ENCODE measurements around the gene SLC25A10.

The SLC25A10 gene

DNA sequence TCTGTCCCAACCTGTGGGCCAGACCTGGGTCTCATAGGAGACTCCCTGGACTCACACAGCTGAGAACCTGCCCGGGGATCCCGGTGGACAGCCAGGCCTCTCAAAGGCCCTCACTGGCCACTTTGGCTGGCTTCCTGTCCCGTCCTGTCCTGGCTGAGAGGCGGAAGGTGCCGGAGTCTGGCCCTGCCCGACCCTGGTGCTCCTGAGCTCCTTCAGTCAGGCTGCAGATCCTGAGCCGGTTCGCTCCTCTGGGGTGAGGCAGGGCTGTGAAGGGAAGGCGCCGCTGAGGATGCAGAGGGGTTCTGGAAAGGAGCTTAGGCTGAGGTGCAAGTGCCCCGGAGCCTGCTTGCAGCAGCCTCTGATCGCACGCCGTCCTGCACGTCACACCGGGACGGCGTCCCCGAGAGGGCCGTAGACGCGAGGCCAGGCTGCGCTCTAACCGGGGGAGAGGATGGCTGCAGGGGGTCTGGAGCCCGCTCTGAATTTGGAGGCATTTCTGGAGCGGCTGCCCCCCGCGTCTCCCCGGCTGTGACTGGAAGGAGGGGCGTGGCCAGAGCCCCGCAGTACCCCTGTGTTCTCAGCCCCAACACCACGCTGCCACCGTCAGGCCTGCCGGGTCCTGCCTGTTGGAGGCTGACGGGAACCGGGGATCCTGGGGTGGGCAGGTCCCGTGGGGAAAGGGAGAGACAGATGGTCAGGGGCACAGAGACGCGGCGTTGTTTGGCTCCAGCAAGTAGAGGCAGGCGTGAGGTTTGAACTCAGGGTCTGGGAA is 24.1 kb upstream of the SLC25A10 start:
- DNase-seq: no peak

DNA sequence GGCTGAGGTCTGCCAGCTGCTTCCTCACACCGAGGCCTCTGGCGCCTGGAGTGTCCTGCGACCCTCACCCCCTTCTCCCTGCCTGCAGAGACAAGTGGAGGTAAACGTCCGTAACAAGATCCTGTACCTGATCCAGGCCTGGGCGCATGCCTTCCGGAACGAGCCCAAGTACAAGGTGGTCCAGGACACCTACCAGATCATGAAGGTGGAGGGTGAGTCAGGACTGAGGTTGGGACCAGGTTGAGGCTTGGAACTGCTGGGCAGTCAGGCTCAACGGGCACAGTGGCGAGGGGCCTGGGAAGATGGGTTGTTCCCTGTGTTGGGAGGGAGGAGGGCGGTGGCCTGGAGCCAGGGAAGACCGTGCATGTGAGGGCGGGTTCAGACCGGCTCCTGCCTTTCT is 23.5 kb upstream of the SLC25A10 start:
- DNase-seq: no peak

DNA sequence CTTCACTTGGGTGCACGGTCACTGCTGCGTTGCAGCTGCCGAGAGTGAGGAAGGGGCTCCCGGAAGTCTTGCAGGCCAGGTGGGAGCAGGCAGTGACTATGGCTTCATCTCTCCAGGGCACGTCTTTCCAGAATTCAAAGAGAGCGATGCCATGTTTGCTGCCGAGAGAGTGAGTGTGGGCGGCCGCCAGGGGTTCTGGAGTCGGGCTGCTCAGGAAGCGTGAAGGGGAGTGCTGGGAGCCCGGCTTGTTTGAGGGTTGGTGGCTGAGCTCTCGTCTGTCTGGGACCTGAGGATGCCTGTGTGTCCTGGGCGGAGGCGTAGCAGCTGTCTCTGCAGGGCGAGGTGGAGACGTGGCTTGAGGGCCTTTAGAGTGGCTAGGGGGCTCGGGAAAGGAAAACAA is 22.0 kb upstream of the SLC25A10 start:
- no peak for DNase-seq

DNA sequence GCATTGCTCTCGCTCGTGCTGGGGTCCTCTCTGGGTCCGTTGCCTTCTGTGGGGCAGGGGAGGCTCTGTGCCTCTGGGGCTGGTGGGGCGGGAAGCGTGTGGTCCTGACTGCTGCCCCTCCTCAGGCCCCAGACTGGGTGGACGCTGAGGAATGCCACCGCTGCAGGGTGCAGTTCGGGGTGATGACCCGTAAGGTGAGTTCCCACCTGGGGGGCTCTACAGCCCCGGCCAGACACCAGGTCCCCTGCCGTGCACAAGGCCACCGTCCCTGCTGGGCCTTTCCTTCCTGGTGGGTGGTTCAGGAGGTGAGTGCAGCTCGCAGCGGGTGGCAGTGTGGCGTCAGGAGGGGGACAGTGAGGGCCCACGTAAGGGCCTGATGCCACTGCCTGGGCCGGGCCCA is 21.5 kb upstream of the SLC25A10 start:
- DNase-seq: no peak

DNA sequence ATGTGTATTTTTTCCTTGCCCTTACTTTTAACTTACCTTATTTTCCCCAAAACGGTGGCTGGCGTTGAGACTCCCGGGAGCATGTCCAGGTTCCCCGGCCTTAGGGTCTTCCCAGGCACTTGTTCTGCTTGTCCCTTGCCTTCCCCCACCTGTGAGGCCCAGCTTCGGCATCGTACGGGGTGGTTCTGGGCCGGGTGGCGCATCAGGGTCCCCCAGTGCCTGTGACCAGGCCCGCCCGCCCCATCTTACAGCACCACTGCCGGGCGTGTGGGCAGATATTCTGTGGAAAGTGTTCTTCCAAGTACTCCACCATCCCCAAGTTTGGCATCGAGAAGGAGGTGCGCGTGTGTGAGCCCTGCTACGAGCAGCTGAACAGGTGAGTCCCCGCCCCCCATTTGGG is 20.9 kb upstream of the SLC25A10 start:
- no peak for DNase-seq

DNA sequence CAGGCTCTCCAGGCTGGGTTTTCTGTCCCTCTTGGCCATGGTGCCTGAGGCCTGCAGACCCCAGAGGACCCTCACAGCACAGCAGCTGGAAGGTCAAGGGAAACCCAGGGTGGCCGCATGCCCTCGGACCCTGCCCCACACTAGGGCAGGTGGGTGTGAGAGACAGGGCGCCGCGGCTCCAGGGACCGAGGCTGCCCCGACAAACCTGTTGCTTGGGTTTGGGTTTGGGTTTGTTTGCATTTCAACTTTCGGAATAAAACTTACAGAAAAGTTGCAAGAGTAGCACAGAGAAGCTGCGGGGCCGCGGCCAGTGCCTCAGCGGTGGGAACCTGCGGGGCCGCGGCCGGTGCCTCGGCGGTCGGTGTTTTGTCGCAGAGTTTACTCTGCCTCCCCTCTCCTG is 20.5 kb upstream of the SLC25A10 start:
- no peak for DNase-seq

DNA sequence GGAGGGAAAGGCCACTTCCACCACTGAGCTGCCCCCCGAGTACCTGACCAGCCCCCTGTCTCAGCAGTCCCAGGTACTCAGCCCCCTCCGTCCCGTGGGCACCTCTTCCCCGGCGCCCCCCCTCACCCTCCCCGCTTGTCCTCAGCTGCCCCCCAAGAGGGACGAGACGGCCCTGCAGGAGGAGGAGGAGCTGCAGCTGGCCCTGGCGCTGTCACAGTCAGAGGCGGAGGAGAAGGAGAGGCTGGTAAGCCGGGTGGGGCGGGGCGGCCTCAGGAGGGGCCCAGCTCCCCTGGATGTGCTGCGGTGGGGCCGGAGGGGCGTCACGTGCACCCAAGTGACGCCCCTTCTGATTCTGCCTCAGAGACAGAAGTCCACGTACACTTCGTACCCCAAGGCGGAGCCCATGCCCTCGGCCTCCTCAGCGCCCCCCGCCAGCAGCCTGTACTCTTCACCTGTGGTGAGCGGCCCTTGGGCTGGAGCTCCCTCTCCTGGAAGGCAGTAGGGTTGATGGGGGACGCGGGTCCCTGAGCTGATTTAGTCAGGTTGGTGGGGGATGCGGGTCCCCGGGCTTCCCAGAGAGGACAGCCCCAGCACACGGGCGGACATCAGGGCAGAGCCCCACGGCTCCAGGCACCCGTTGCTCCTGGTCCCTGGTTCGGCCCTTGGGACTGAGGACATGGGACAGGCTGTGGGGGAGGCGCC is 18.4 kb upstream of the SLC25A10 start:
- DNase-seq: no peak

DNA sequence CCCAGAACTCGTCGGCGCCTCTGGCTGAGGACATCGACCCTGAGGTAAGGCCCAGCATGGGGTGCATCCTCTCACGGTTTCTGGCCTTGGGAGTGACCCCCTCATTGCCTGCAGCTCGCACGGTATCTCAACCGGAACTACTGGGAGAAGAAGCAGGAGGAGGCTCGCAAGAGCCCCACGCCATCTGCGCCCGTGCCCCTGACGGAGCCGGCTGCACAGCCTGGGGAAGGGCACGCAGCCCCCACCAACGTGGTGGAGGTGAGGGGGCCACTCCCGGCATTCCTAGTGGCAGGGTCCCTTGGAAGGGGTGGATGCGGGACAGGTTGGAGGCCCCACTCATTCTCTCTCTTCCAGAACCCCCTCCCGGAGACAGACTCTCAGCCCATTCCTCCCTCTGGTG is 17.3 kb upstream of the SLC25A10 start:
- no peak for DNase-seq

DNA sequence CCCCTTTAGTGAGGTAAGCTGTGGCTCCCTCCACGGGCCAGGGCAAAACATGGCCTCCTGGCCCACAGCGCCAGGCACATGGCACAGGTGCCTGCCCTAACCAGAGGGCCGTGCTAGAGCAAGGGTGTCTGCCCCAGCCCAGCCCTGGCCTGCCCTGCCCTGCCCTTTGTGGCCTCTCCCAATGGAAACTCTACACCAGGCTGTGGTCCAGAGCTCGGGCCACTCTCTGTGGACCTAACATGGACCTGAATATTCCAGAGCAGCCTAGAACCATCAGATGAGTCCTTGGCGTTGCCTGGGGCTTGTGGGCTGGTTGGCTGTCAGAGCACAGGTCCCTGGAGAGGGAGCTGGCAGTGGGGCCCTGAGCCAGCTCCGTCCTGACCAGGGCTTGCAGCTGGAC is 16.9 kb upstream of the SLC25A10 start:
- no peak for DNase-seq

DNA sequence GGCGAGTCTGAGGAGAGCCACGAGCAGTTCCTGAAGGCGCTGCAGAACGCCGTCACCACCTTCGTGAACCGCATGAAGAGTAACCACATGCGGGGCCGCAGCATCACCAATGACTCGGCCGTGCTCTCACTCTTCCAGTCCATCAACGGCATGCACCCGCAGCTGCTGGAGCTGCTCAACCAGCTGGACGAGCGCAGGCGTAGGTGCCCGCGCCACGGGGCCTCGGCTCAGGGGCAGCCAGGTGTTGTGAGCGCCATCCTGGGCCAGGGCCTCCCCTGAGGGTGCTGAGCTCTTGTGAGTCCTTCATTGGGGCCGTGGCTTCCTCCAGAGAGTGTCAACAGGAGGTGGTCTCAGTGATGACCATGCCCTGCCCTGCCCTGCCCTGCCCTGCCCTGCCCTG is 16.3 kb upstream of the SLC25A10 start:
- DNase-seq: no peak

DNA sequence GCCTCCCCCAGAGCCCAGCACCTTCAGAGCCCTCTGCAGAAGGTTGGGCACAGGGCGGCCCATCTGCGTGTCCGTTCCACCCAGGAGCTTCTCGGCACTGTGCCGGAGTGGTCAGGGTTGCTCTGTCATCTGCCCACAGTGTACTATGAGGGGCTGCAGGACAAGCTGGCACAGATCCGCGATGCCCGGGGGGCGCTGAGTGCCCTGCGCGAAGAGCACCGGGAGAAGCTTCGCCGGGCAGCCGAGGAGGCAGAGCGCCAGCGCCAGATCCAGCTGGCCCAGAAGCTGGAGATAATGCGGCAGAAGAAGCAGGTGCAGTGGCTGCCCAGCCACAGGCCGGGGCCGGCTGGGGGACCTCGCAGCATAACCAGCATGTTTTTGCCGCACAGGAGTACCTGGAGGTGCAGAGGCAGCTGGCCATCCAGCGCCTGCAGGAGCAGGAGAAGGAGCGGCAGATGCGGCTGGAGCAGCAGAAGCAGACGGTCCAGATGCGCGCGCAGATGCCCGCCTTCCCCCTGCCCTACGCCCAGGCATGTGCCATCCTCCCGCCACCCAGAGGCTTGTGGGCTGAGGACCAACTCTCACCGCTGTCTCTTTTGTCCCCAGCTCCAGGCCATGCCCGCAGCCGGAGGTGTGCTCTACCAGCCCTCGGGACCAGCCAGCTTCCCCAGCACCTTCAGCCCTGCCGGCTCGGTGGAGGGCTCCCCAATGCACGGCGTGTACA is 15.7 kb upstream of the SLC25A10 start:
- DNase-seq: no peak

DNA sequence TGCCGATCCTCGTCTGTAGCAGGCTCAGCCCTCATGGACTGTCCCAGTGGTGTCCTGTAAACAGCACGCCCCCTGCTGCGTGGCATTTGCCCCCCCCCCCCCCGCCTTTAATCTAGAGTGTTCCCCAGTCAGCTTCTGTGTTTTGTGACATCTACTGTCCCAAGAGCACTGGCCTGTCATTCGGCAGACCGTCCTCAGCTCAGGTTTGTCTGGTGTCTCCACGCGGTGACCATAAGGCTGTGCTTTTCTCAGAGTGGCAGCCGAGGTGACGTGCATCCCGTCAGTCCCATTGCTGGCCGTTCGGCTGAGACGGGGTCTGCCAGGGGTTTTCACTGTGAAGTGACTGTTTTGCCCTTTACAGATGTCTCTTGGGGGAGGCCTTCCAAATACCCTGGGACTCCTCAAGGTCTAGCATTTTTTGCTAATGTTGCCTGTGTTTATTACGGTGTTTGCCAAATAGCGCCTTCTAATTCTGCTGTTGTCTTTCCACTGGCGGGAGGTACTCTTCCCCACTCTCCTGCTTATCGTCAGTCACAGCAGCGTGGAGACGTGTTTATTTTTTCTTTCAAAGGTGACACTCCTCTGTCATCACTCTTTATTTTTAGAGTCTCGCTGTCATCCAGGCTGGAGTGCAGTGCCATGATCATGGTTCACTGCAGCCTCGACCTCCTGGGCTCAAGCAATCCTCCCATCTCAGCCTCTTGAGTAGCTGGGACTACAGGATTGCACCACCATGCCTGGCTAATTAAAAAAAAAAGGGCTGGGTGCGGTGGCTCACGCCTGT is 14.6 kb upstream of the SLC25A10 start:
- DNase-seq: no peak

DNA sequence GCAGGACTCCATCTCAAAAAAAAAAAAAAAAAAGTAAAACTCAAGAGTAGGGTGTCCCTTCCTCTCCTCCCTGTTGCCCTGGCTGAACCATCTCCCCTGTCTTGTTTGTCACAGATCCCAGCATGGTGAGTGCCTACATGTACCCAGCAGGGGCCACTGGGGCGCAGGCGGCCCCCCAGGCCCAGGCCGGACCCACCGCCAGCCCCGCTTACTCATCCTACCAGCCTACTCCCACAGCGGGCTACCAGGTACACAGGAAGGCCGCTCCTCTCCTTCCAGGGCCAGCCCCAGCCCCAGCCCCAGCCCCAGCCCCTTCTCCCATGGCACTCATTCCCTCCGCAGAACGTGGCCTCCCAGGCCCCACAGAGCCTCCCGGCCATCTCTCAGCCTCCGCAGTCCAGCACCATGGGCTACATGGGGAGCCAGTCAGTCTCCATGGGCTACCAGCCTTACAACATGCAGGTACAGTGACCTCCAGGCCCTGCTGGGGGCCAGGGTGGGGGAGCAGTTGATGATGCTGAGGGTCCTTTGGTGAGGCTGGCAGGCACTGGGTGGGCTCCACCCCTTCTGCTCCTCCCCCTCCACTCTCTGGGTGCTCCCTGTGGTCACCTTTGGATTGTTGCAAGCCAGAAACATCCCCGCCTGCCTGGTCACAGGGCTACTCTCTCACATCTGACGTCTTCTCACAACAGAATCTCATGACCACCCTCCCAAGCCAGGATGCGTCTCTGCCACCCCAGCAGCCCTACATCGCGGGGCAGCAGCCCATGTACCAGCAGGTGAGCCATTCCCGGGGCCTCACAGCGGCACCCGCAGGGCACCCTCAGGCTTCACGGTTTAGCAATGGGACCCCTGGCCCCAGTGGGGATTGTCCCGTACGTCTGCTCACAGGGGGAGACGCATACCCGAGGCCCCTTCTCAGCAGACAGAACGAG is 11.5 kb upstream of the SLC25A10 start:
- no peak for DNase-seq

DNA sequence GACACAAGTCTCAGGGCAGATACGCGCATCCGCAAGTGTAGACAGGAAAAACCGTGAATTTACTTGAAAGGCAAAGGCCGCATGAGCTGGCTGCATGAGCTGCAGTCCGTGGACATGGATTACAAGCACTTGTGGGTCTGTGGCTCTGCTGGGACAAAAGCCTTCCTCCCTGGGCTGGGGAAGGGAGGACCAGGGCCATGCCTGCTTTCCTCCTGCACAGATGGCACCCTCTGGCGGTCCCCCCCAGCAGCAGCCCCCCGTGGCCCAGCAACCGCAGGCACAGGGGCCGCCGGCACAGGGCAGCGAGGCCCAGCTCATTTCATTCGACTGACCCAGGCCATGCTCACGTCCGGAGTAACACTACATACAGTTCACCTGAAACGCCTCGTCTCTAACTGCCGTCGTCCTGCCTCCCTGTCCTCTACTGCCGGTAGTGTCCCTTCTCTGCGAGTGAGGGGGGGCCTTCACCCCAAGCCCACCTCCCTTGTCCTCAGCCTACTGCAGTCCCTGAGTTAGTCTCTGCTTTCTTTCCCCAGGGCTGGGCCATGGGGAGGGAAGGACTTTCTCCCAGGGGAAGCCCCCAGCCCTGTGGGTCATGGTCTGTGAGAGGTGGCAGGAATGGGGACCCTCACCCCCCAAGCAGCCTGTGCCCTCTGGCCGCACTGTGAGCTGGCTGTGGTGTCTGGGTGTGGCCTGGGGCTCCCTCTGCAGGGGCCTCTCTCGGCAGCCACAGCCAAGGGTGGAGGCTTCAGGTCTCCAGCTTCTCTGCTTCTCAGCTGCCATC is 10.6 kb upstream of the SLC25A10 start:
- DNase-seq: no peak

DNA sequence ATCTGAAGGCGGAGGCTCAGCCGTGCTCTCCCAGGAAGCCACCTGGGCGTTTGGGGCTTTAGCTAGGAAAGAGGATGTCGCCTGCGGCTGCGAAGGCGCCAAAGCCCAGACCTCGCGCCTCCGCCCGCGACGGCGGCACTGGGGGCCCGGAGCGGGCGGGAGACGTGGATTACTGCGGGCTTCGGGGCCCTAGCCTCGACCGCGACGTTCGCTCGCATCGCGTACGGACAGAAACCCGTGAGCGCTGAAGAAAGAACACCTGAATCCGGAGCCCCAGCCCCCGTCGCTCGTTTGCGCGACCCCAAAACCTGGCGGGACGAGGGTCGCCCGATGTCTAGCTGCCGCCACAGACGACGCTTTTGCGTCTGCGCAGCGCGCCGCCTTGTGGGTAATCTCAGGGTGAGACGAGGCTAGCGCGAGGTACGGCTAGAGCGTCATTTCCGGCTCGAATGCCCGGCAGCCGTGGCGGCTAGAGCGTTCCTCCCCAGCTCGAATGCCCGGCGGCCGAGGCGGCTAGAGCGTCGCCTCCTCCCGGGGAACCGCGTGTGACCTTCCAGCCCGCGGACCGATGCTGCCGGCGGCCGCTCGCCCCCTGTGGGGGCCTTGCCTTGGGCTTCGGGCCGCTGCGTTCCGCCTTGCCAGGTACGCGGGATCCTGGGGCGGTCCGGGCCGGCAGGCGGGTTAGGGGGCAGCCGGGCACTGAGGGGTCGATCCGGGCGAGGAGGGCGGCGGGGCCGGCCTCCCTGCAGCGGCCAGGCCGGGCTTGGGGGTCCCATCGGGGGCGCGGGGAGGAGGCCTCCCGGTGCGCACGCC is 8.9 kb upstream of the SLC25A10 start, which contains the start of gene MRPL12:
TSS of gene MRPL12 (plus strand) at position 434 of the 813 bp plus-strand sequence. CDS start at position 569, 135 bp downstream.
- peak; percentile 84 to 85 for DNase-seq

DNA sequence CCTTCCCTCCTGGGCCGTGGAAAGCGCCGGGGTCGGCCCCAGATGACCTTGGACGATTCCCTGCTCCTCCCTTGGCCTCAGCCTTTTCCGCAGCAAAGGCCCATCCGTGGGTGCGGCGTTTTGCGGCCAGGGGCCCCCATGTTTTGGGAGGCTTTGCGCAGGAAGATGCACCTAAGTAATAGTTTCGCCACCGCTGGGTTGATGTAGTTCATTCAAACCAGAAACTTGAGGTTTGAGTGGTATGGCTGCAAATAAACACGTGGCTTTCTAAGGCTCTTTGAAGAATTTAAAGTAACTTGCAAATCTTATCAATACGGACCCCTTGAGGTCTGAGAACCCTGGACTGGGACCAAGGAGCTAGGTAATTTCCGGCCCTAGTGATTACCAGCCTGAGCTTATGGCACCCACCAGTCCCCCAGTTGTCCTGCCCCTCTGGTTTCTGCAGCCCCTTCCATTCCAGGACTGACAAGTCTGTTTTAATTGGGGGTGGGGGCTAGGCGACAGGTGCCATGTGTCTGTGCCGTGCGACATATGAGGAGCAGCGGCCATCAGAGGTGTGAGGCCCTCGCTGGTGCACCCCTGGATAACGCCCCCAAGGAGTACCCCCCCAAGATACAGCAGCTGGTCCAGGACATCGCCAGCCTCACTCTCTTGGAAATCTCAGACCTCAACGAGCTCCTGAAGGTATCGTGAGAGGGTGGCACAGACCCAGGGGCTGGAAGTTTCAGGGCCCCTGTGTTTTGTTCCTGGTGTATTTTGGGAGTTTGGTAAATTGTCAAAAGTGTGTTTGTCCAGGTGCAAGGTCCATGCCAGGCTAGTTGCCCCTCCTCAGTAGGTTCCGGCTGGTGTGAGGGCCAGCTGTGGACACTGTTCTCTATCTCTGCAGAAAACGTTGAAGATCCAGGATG is 8.1 kb upstream of the SLC25A10 start:
- no peak for DNase-seq

DNA sequence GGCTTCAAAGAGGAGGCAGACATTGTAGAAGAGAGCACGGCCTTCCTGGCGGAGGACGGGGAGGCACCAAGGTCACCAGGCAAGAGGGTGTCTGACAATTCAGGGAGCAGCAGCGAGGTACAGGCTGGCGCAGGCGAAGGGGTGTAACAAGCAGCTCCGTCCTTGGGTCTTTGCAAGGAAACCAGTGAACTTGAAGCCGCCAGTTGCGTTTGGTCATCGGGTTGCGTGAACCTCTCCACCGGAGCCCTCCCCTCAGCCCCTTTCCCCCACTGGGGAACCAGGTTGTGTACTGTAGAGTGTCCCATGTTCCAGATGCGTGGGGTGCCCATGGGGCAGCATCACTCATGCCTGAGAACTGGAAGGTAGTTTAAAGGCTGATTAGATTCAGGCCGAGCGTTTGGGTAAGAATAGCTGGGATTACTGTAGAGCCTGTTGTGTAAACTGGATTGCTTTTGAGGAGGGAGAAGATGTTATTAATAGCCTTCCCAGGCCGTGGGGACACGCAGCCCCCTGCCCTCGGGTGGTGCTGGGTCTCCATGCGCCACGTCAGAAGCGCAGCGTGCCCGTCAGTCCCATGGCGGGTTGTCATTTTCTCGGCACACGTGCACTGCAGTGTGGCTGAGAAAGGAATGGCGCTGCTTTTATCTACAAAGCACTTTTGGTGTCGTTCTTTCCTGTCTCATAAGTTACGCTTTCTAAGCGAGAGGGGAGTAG is 6.4 kb upstream of the SLC25A10 start:
- no peak for DNase-seq

DNA sequence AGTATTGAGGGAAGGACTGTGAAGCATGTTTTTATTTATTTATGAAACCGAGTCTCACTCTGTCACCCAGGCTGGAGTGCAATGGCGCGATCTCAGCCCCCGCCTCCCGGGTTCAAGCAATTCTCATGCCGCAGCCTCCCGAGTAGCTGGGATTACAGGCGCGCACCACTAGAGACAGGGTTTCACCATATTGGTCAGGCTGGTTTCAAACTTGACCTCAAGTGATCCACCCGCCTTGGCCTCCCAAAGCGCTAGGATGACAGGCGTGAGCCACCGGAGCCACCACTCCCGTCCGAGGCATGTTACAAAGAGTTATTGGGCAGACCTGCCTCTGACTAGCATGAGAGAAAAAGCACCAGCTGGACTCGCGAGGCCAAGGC is 5.9 kb upstream of the SLC25A10 start:
- DNase-seq: no peak
